ENCODE measurements around the gene SLC6A18. TPM values are rescaled to one million over a fixed set of nuclear protein-coding genes. Genes with fewer than 3 reads are reported as not detected.

Gene SLC6A18
- total and polyA plus RNA-seq, 9 of the 15 experiments (the other 6 are each of a cell fraction or from before 2014, with no cell fraction given), result not detected

- TF ChIP-seq CHD7 (IDR thresholded peaks at IDR 0.05; ENCODE audit: low read depth, low read length) (no peak), ZNF124 (CRISPR knock-in tag; IDR thresholded peaks at IDR 0.05) (no peak), TAL1 (IDR thresholded peaks at IDR 0.05) (no peak), HMG20B (CRISPR knock-in tag; IDR thresholded peaks at IDR 0.05) (no peak), STAT5A (IDR thresholded peaks at IDR 0.05; ENCODE audit: borderline replicate concordance, low read length) (no peak)
Observed at GRCh38 chr5:1253456-1254105, 28.4 kb downstream of the SLC6A18 start (continued).

All from K562 (cell line).